Upper lobe of right lung (tissue), 1 donor: ENCODE data around the gene ACBD6. TPM values are rescaled to one million over a fixed set of nuclear protein-coding genes. Genes with fewer than 3 reads are reported as not detected.

Source experiments
- ATAC-seq: fragments of 200-7000 bp; cut with Tn5 transposase; one replicate; pipeline ENCODE4 v1.9.1; 2020; ENCODE audit warnings: mild to moderate bottlenecking, moderate library complexity
- DNase-seq: peaks from one replicate; pipeline ENCODE4 v3.0.0-alpha.2; 2020
- H3K27ac ChIP-seq: fragments of 200-600 bp; one replicate; pipeline ENCODE4 v1.8.0; 2022
- H3K27me3 ChIP-seq: fragments of 200-600 bp; one replicate; pipeline ENCODE4 v1.8.0; 2022; ENCODE audit warnings: mild to moderate bottlenecking
- H3K36me3 ChIP-seq: fragments of 200-600 bp; one replicate; pipeline ENCODE4 v1.8.0; 2022
- H3K4me1 ChIP-seq: fragments of 200-600 bp; one replicate; pipeline ENCODE4 v1.8.0; 2022
- H3K4me3 ChIP-seq: fragments of 200-600 bp; one replicate; pipeline ENCODE4 v1.8.0; 2022; ENCODE audit warnings: mild to moderate bottlenecking
- H3K9me3 ChIP-seq: fragments of 200-600 bp; one replicate; pipeline ENCODE4 v1.8.0; 2022
- intact Hi-C: fragments of 100-400 bp; cut with DNase I; formaldehyde crosslinking; loops from one replicate; pipeline ENCODE4 v1.11.0; 2022
- total RNA-seq: library from RNA; stranded (reverse); fragmentation: NEBNext Ultra II Directional; extraction: Animal tissue kit (Norgen Biotek cat#: 25700); gene quantifications from one replicate; pipeline ENCODE4 v1.2.1, GENCODE V29; 2021
- TF ChIP-seq, protein P1 (sequence below): fragments of 200-600 bp; IDR thresholded peaks from one replicate; pipeline ENCODE4 v1.8.0; 2022; ENCODE audit warnings: antibody characterized with exemption
- donor health status: DM: no; HTN: yes; CAD: no; lungs with severe emphysema.

Gene ACBD6
- total RNA-seq, 1 donor from 2014 or later = 33.6 TPM

DNA sequence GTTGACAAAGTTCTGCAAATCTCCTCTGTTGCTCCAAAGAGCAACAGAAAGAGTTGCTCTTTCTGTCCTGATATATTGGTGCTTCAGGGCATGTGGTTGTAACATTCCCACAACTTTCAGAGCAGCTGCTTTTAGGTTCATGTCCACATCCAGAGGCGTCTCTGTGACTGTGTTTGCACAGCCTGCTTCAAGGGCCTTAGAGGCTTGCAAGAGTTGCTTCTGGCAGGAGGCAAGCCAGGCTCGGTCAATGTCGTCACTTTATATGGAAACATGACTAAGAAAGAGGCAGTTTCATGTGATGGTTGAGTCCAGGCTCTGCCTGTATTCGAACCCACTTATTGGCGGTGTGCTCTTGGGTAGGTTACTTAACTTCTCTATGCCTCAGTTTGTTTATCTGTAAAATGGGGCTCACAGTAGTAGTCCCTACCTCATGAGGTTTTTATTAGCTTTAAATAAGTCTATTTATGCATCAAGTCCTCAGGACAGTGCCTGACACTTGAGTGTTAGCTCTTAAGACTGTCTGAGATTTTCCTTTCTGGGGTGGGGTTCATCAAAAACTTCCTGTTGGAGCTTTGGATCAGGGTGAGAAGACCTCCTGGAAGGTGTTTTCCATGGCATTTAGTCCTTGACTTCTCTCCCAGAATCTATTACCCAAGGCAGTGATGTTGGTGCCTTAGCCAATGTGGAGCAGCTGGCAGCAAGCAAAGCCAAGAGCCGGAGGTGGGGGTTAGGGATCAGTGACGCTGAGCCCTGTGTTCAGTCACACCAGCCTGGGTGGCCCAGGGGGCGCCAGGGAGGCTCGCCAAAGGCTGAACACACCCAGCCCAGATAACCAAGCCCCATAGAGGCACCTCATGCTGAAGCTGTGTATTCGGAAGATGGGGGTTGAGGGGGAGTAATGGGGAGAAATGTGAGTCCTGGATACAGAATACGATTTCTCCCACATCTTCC lies 253.4 kb downstream of the ACBD6 start:
- TF ChIP-seq, protein P1, sequence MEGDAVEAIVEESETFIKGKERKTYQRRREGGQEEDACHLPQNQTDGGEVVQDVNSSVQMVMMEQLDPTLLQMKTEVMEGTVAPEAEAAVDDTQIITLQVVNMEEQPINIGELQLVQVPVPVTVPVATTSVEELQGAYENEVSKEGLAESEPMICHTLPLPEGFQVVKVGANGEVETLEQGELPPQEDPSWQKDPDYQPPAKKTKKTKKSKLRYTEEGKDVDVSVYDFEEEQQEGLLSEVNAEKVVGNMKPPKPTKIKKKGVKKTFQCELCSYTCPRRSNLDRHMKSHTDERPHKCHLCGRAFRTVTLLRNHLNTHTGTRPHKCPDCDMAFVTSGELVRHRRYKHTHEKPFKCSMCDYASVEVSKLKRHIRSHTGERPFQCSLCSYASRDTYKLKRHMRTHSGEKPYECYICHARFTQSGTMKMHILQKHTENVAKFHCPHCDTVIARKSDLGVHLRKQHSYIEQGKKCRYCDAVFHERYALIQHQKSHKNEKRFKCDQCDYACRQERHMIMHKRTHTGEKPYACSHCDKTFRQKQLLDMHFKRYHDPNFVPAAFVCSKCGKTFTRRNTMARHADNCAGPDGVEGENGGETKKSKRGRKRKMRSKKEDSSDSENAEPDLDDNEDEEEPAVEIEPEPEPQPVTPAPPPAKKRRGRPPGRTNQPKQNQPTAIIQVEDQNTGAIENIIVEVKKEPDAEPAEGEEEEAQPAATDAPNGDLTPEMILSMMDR = no peak
- intact Hi-C loops = no loop called here
- no peak overlapping the region for H3K4me3 ChIP-seq
- no peaks in the 10 kb centered on the region for H3K4me1 ChIP-seq
- ATAC-seq (peak; percentile 66), DNase-seq (peak; percentile 55)
- H3K36me3 ChIP-seq = no peaks in the 10 kb centered on the region
- peaks cover 6% of the 10 kb centered on the region for H3K27me3 ChIP-seq
- no peaks in the 10 kb centered on the region for H3K9me3 ChIP-seq
- no peak overlapping the region for H3K27ac ChIP-seq

DNA sequence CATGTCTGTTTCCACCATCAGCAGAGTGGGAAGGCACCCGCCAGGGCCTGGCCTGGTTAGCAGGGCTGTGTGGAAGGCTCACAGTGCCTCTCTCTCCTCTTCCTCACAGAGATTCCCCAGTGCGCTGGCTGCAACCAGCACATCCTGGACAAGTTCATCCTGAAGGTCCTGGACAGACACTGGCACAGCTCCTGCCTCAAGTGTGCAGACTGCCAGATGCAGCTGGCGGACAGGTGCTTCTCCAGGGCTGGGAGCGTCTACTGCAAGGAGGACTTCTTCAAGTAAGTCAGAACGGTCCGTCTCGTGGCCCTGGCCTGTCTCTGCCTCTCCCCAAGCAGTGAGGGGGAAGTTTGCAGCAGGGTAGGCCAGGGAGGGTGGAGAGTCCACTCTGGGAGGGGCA lies 254.2 kb downstream of the ACBD6 start:
- no peaks in the 10 kb centered on the region for H3K36me3 ChIP-seq
- H3K27me3 ChIP-seq = peaks cover 4% of the 10 kb centered on the region
- no peak overlapping the region for H3K4me3 ChIP-seq
- intact Hi-C loops = no loop called here
- H3K9me3 ChIP-seq = no peaks in the 10 kb centered on the region
- ATAC-seq (no peak), DNase-seq (peak; percentile 51)
- no peak overlapping the region for H3K27ac ChIP-seq
- no peaks in the 10 kb centered on the region for H3K4me1 ChIP-seq
- TF ChIP-seq, protein P1 = no peak

DNA sequence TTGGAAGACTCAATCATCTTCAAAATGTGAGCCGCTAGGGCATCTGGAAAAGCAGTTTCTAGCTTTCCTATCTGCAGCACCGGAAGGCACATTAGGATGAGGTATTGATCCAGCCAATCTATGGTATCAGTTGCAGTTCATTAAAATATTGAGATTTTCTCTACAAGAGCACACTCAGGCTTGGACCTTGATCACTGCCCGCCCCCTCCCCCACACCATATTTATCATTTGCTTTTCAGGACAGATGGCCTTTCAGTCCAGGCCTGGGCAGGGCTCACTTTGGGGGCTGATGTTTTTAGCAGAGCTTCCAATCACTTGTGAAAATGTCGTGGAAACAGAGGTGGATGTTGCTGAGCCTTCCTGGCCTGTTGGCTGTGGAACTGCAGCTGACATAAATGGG lies 254.8 kb downstream of the ACBD6 start:
- intact Hi-C loops = no loop called here
- Histone ChIP-seq H3K36me3 (no peaks in the 10 kb centered on the region), H3K27me3 (peaks cover 9% of the 10 kb centered on the region), H3K4me3 (no peak overlapping the region), H3K27ac (no peak overlapping the region), H3K4me1 (no peaks in the 10 kb centered on the region), H3K9me3 (no peaks in the 10 kb centered on the region)
- no peak for ATAC-seq
- TF ChIP-seq, protein P1 = no peak
- DNase-seq = peak; percentile 10

DNA sequence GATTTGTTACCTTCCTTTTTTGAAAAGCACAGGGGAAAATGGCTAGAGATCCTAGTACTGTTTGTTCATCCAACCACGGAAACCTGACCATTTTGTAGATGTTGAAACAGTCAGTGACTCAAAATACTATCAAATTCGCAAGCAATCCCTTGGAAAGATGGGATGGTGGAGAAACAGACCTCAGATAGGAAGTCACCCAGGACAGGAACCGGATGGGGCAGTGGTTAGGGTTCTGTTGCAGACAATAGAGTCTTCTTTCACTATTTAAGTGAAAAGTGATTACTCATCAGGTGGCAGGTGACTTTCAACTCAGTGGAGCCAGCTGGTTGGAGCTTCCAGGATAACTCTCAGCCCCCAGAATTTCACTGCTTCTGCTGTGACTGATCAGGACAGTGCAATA lies 255.3 kb downstream of the ACBD6 start:
- intact Hi-C loops = no loop called here
- no peak overlapping the region for H3K4me3 ChIP-seq
- DNase-seq (no peak), ATAC-seq (no peak)
- TF ChIP-seq, protein P1 = no peak
- H3K27ac ChIP-seq = no peak overlapping the region
- H3K36me3 ChIP-seq = no peaks in the 10 kb centered on the region
- no peaks in the 10 kb centered on the region for H3K4me1 ChIP-seq
- no peaks in the 10 kb centered on the region for H3K9me3 ChIP-seq
- H3K27me3 ChIP-seq = peaks cover 14% of the 10 kb centered on the region

DNA sequence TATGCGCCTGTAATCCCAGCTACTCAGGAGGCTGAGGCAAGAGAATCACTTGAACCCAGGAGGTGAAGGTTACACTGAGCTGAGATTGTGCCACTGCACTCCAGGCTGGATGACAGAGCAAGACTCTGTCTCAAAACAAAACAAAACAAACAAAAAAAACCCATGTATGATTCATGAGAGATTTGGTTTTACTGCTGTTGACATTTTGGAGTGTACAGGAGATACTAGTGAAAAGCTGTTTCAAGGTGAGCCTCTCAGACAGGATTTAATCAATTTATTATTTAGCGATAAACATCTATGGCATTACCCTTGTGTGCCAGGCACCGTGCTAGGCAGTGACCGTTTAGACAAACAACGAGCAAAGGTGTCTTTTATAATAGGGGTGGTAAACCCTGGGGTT lies 255.8 kb downstream of the ACBD6 start:
- TF ChIP-seq, protein P1 = no peak
- ATAC-seq (no peak), DNase-seq (no peak)
- H3K4me1 ChIP-seq = no peaks in the 10 kb centered on the region
- H3K4me3 ChIP-seq = no peak overlapping the region
- H3K9me3 ChIP-seq = no peaks in the 10 kb centered on the region
- H3K27me3 ChIP-seq = peaks cover 18% of the 10 kb centered on the region
- H3K36me3 ChIP-seq = no peaks in the 10 kb centered on the region
- H3K27ac ChIP-seq = no peak overlapping the region
- intact Hi-C loops = no loop called here
